Dermis microvascular lymphatic vessel endothelial cell (primary cell): Measurements from ENCODE around the gene LIN52. TPM values are rescaled to one million over a fixed set of nuclear protein-coding genes. Genes with fewer than 3 reads are reported as not detected.

Experiments
- DNase-seq, 2 donors: peaks; one replicate each; pipeline versions ENCODE4 v3.0.0 to v3.0.0-alpha.2; 2010; ENCODE audit warnings: low read depth in 2 of 2
- total RNA-seq: library from RNA; depleted of rRNA; stranded (reverse); fragments of >200 nt; gene quantifications from 2 replicates; pipeline ENCODE4 v1.2.1, GENCODE V29; 2014

LIN52 gene
- total RNA-seq, 1 donor from 2014 or later, result 7.7 TPM

GRCh38 chr14:74231784-74232183, 147.0 kb downstream of the LIN52 start:
- DNase-seq, result no peak

- no peak for DNase-seq
Measured at GRCh38 chr14:74235017-74235416, 150.3 kb downstream of the LIN52 start.

- no peak for DNase-seq
Measured at GRCh38 chr14:74237441-74237840, 152.7 kb downstream of the LIN52 start.

GRCh38 chr14:74238974-74239847, 154.5 kb downstream of the LIN52 start, which contains the start of gene VSX2:
VSX2 (plus strand) TSS chr14:74239449; CDS start chr14:74239562, 113 bp downstream.
- DNase-seq, result no peak

- DNase-seq, result no peak
Measured at GRCh38 chr14:74239848-74240793, 155.4 kb downstream of the LIN52 start.

- DNase-seq, result no peak
Measured at GRCh38 chr14:74240794-74241651, 156.3 kb downstream of the LIN52 start.

- DNase-seq, result no peak
Measured at GRCh38 chr14:74241652-74242017, 156.9 kb downstream of the LIN52 start.

- no peak for DNase-seq
Measured at GRCh38 chr14:74242021-74242779, 157.4 kb downstream of the LIN52 start.

GRCh38 chr14:74242780-74243042, 158.0 kb downstream of the LIN52 start:
- DNase-seq, result no peak

GRCh38 chr14:74243051-74243450, 158.3 kb downstream of the LIN52 start:
- no peak for DNase-seq

GRCh38 chr14:74244115-74244514, 159.4 kb downstream of the LIN52 start:
- no peak for DNase-seq

GRCh38 chr14:74245292-74245691, 160.5 kb downstream of the LIN52 start:
- DNase-seq, result no peak

- DNase-seq, result no peak
Measured at GRCh38 chr14:74246542-74246941, 161.8 kb downstream of the LIN52 start.

- no peak for DNase-seq
Measured at GRCh38 chr14:74248017-74248416, 163.3 kb downstream of the LIN52 start.

- no peak for DNase-seq
Measured at GRCh38 chr14:74249433-74250375, 164.9 kb downstream of the LIN52 start.
